ENCODE measurements around the gene CHST9.

The CHST9 gene

GRCh38 chr18:26925313-26925712, 259.8 kb downstream of the CHST9 start:
- no peak for DNase-seq

GRCh38 chr18:26922313-26922712, 262.8 kb downstream of the CHST9 start:
- no peak for DNase-seq

GRCh38 chr18:26920644-26921043, 264.5 kb downstream of the CHST9 start:
- no peak for DNase-seq

- DNase-seq, result no peak
These were observed 265.5 kb downstream of the CHST9 start for GRCh38 chr18:26919627-26920026.

- DNase-seq, result no peak
These were observed 265.9 kb downstream of the CHST9 start for GRCh38 chr18:26919201-26919600.

GRCh38 chr18:26911840-26912239, 273.3 kb downstream of the CHST9 start:
- DNase-seq, result no peak

- DNase-seq, result peak; percentile 35
These were observed 275.4 kb downstream of the CHST9 start for GRCh38 chr18:26909599-26910290.

- DNase-seq, result peak; percentile 74
These were observed 276.2 kb downstream of the CHST9 start for GRCh38 chr18:26908906-26909305.

GRCh38 chr18:26902291-26902690, 282.8 kb downstream of the CHST9 start:
- peak; percentile 54 for DNase-seq

GRCh38 chr18:26901020-26901419, 284.1 kb downstream of the CHST9 start:
- DNase-seq, result no peak

- DNase-seq, result no peak
These were observed 290.7 kb downstream of the CHST9 start for GRCh38 chr18:26894426-26894825.

GRCh38 chr18:26893996-26894395, 291.1 kb downstream of the CHST9 start:
- peak; percentile 86 for DNase-seq

- DNase-seq, result no peak
These were observed 296.8 kb downstream of the CHST9 start for GRCh38 chr18:26888259-26888658.

GRCh38 chr18:26875040-26875654, 310.0 kb downstream of the CHST9 start:
- no peak for DNase-seq

- no peak for DNase-seq
These were observed 310.8 kb downstream of the CHST9 start for GRCh38 chr18:26874283-26874682.

- DNase-seq, result no peak
These were observed 315.5 kb downstream of the CHST9 start for GRCh38 chr18:26869640-26870039.

- DNase-seq, result no peak
These were observed 316.0 kb downstream of the CHST9 start for GRCh38 chr18:26868968-26869586.

- DNase-seq, result peak; percentile 69
These were observed 317.6 kb downstream of the CHST9 start for GRCh38 chr18:26867471-26867870.

- DNase-seq, result peak; percentile 10
These were observed 319.6 kb downstream of the CHST9 start, which contains the start of gene AQP4 for GRCh38 chr18:26865557-26865956. Gene AQP4 (minus strand): TSS chr18:26865707. CDS start chr18:26865689, 18 bp downstream.

GRCh38 chr18:26864658-26865057, 320.4 kb downstream of the CHST9 start:
- no peak for DNase-seq

GRCh38 chr18:26863921-26864497, 321.1 kb downstream of the CHST9 start:
- DNase-seq, result peak; percentile 53

GRCh38 chr18:26863122-26863879, 321.8 kb downstream of the CHST9 start:
- peak; percentile 65 for DNase-seq

- DNase-seq, result no peak
These were observed 323.0 kb downstream of the CHST9 start for GRCh38 chr18:26862084-26862483.

Measured in midbrain (tissue), 1 donor.